HG03565 (cell line): Measurements from ENCODE around the gene RIC3.

Source experiments
- ATAC-seq: cut with Tn5 transposase; IDR thresholded peaks from one replicate; pipeline ENCODE4 v1.9.1; 2021; ENCODE audit warnings: mild to moderate bottlenecking, moderate library complexity; ENCODE audit not compliant: unreplicated experiment

Gene RIC3

GRCh38 chr11:8168485-8169257, at the start of gene RIC3:
Gene RIC3 (minus strand): TSS chr11:8169025. CDS start chr11:8168989, 36 bp downstream.
- peak; percentile 60 for ATAC-seq

- ATAC-seq: no peak
Observed at GRCh38 chr11:8218409-8218808, 49.6 kb upstream of the RIC3 start.

GRCh38 chr11:8217926-8218325, 49.1 kb upstream of the RIC3 start:
- ATAC-seq: no peak

- ATAC-seq: no peak
Observed at GRCh38 chr11:8217136-8217535, 48.3 kb upstream of the RIC3 start.

- ATAC-seq: no peak
Observed at GRCh38 chr11:8213376-8213775, 44.6 kb upstream of the RIC3 start.

- ATAC-seq: no peak
Observed at GRCh38 chr11:8209208-8209807, 40.5 kb upstream of the RIC3 start.

- ATAC-seq: no peak
Observed at GRCh38 chr11:8207080-8208000, 38.5 kb upstream of the RIC3 start.

GRCh38 chr11:8206251-8207079, 37.6 kb upstream of the RIC3 start:
- no peak for ATAC-seq

GRCh38 chr11:8205566-8205965, 36.7 kb upstream of the RIC3 start:
- no peak for ATAC-seq

GRCh38 chr11:8204596-8204995, 35.8 kb upstream of the RIC3 start:
- no peak for ATAC-seq

- no peak for ATAC-seq
Observed at GRCh38 chr11:8204025-8204424, 35.2 kb upstream of the RIC3 start.

- no peak for ATAC-seq
Observed at GRCh38 chr11:8203414-8203715, 34.5 kb upstream of the RIC3 start.

- ATAC-seq: no peak
Observed at GRCh38 chr11:8202516-8203413, 33.9 kb upstream of the RIC3 start.

- ATAC-seq: no peak
Observed at GRCh38 chr11:8201644-8202365, 33.0 kb upstream of the RIC3 start.

GRCh38 chr11:8199676-8200075, 30.9 kb upstream of the RIC3 start:
- ATAC-seq: no peak

GRCh38 chr11:8196749-8197148, 27.9 kb upstream of the RIC3 start:
- no peak for ATAC-seq

GRCh38 chr11:8194956-8195355, 26.1 kb upstream of the RIC3 start:
- ATAC-seq: no peak

- ATAC-seq: no peak
Observed at GRCh38 chr11:8192896-8193209, 24.0 kb upstream of the RIC3 start.
